Astrocyte (in vitro differentiated cells and primary cell): ENCODE results near the gene CORO2A. TPM values are rescaled to one million over a fixed set of nuclear protein-coding genes. Genes with fewer than 3 reads are reported as not detected.

Experiments used
- DNase-seq: peaks from one replicate; pipeline ENCODE4 v3.0.0-alpha.2; 2010; ENCODE audit warnings: low read depth
- FAIRE-seq: peaks from 2 replicates; lab custom pipeline; 2011; peaks lifted over from hg19 to GRCh38; lab: Jason Lieb, UNC
- H2AFZ ChIP-seq: 2 replicates; pipeline ENCODE4 v1.6.0; 2012; ENCODE audit warnings: low read depth, low read length, inconsistent platforms
- H3K27ac ChIP-seq: 2 replicates; pipeline ENCODE4 v1.5.1; 2011; ENCODE audit warnings: low read depth, low read length, inconsistent platforms
- H3K27me3 ChIP-seq: 2 replicates; pipeline ENCODE4 v1.6.0; 2011; ENCODE audit warnings: low read length, inconsistent platforms; ENCODE audit not compliant: insufficient read depth
- H3K36me3 ChIP-seq: 2 replicates; pipeline ENCODE4 v1.5.1; 2011; ENCODE audit warnings: low read length, inconsistent platforms; ENCODE audit not compliant: insufficient read depth
- H3K4me1 ChIP-seq: 2 replicates; pipeline ENCODE4 v1.5.1; 2011; ENCODE audit warnings: low read length, inconsistent platforms; ENCODE audit not compliant: insufficient read depth
- H3K4me2 ChIP-seq: 2 replicates; pipeline ENCODE4 v1.6.0; 2012; ENCODE audit warnings: low read length, inconsistent platforms
- H3K4me3 ChIP-seq: 2 replicates; pipeline ENCODE4 v1.5.1; 2011; ENCODE audit warnings: low read depth, mild to moderate bottlenecking, low read length, inconsistent platforms; ENCODE audit not compliant: insufficient read depth
- H3K79me2 ChIP-seq: 2 replicates; pipeline ENCODE4 v1.6.0; 2012; ENCODE audit warnings: mild to moderate bottlenecking, low read length, inconsistent platforms; ENCODE audit not compliant: insufficient read depth
- H3K9ac ChIP-seq: 2 replicates; pipeline ENCODE4 v1.6.0; 2012; ENCODE audit warnings: mild to moderate bottlenecking, low read length, inconsistent platforms
- H3K9me3 ChIP-seq: 2 replicates; pipeline ENCODE4 v1.5.1; 2012; ENCODE audit warnings: low read depth, mild to moderate bottlenecking, low read length, inconsistent platforms; ENCODE audit not compliant: insufficient read depth
- H4K20me1 ChIP-seq: 2 replicates; pipeline ENCODE4 v1.6.0; 2012; ENCODE audit warnings: low read length, inconsistent platforms; ENCODE audit not compliant: insufficient read depth
- H3K27ac Mint-ChIP-seq: one replicate; pipeline ENCODE4 v1.8.0; 2021; ENCODE audit warnings: mild to moderate bottlenecking, mixed read lengths; ENCODE audit not compliant: unreplicated experiment
- H3K27me3 Mint-ChIP-seq: one replicate; pipeline ENCODE4 v1.8.0; 2021; ENCODE audit warnings: low read depth, mixed read lengths; ENCODE audit not compliant: unreplicated experiment
- H3K36me3 Mint-ChIP-seq: one replicate; pipeline ENCODE4 v1.8.0; 2021; ENCODE audit warnings: low read depth, mixed read lengths; ENCODE audit not compliant: unreplicated experiment
- H3K4me1 Mint-ChIP-seq: one replicate; pipeline ENCODE4 v1.8.0; 2021; ENCODE audit warnings: low read depth, mixed read lengths; ENCODE audit not compliant: unreplicated experiment
- H3K4me3 Mint-ChIP-seq: one replicate; pipeline ENCODE4 v1.8.0; 2021; ENCODE audit warnings: mild to moderate bottlenecking, moderate library complexity, mixed read lengths; ENCODE audit not compliant: unreplicated experiment
- H3K9me3 Mint-ChIP-seq: one replicate; pipeline ENCODE4 v1.8.0; 2021; ENCODE audit warnings: mild to moderate bottlenecking, mixed read lengths; ENCODE audit not compliant: unreplicated experiment
- EZH2 ChIP-seq: IDR thresholded peaks from 2 replicates; pipeline ENCODE4 v1.6.1; 2012; ENCODE audit warnings: mild to moderate bottlenecking, low read length, inconsistent platforms; ENCODE audit not compliant: insufficient read depth
- total RNA-seq: library from RNA; stranded (reverse); gene quantifications from 2 replicates; pipeline ENCODE4 v1.2.1, GENCODE V29; 2021
- TF ChIP-seq, protein P1 (sequence below): IDR thresholded peaks from 2 replicates; pipeline ENCODE4 v1.5.1; 2011; ENCODE audit warnings: low read depth, mild to moderate bottlenecking, inconsistent platforms, low read length, moderate library complexity; ENCODE audit not compliant: insufficient read depth

Gene CORO2A
- total RNA-seq, 1 donor from 2014 or later: 11.1 TPM

DNA sequence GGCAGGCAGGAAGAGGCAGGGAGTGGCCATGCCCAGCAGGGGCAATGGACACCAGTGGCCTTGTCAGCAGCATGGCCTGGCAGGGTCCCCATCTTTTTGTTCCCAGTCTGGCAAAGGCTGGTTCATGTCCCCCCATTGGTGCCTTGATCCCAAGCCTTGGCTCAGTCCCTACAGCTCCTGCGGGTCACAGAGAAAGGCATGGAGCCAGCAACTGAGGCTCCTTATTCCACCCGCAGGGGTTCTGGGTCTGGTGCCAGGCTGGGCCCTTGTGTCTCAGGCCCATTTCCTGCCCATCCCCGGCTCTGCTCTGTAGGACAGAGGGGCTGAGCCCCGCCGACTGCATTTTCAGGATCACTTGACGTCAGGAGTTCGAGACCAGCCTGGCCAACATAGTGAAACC, 87.4 kb downstream of the CORO2A start:
- no peaks in the 10 kb centered on the region for H3K27me3 ChIP-seq
- H3K79me2 ChIP-seq: no peaks in the 10 kb centered on the region
- H3K4me3 Mint-ChIP-seq: no peak overlapping the region
- H3K36me3 ChIP-seq: no peaks in the 10 kb centered on the region
- peaks cover under 1% of the 10 kb centered on the region for H3K9me3 Mint-ChIP-seq
- no peaks in the 10 kb centered on the region for H3K9me3 ChIP-seq
- H3K27ac ChIP-seq: no peak overlapping the region
- H3K4me2 ChIP-seq: no peak overlapping the region
- H2AFZ ChIP-seq: no peak overlapping the region
- no peaks in the 10 kb centered on the region for H3K27me3 Mint-ChIP-seq
- no peak overlapping the region for H3K4me3 ChIP-seq
- FAIRE-seq (no peak), DNase-seq (no peak)
- H3K27ac Mint-ChIP-seq: no peak overlapping the region
- no peak for TF ChIP-seq EZH2
- TF ChIP-seq, protein P1, sequence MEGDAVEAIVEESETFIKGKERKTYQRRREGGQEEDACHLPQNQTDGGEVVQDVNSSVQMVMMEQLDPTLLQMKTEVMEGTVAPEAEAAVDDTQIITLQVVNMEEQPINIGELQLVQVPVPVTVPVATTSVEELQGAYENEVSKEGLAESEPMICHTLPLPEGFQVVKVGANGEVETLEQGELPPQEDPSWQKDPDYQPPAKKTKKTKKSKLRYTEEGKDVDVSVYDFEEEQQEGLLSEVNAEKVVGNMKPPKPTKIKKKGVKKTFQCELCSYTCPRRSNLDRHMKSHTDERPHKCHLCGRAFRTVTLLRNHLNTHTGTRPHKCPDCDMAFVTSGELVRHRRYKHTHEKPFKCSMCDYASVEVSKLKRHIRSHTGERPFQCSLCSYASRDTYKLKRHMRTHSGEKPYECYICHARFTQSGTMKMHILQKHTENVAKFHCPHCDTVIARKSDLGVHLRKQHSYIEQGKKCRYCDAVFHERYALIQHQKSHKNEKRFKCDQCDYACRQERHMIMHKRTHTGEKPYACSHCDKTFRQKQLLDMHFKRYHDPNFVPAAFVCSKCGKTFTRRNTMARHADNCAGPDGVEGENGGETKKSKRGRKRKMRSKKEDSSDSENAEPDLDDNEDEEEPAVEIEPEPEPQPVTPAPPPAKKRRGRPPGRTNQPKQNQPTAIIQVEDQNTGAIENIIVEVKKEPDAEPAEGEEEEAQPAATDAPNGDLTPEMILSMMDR: no peak
- peaks cover 14% of the 10 kb centered on the region for H3K36me3 Mint-ChIP-seq
- no peak overlapping the region for H3K9ac ChIP-seq
- no peaks in the 10 kb centered on the region for H4K20me1 ChIP-seq
- H3K4me1 Mint-ChIP-seq: peaks cover 3% of the 10 kb centered on the region
- H3K4me1 ChIP-seq: no peaks in the 10 kb centered on the region

GRCh38 chr9:98104445-98104881, 88.0 kb downstream of the CORO2A start:
- FAIRE-seq: no peak
- no peak overlapping the region for H3K9ac ChIP-seq
- DNase-seq: no peak
- H3K4me3 Mint-ChIP-seq: no peak overlapping the region
- H3K36me3 ChIP-seq: no peaks in the 10 kb centered on the region
- TF ChIP-seq, protein P1: no peak
- TF ChIP-seq EZH2: no peak
- no peaks in the 10 kb centered on the region for H3K4me1 ChIP-seq
- H3K27ac ChIP-seq: no peak overlapping the region
- no peaks in the 10 kb centered on the region for H3K27me3 Mint-ChIP-seq
- no peak overlapping the region for H3K4me2 ChIP-seq
- H3K27ac Mint-ChIP-seq: peak overlapping the region; percentile 58
- no peaks in the 10 kb centered on the region for H3K79me2 ChIP-seq
- no peaks in the 10 kb centered on the region for H4K20me1 ChIP-seq
- H3K36me3 Mint-ChIP-seq: peaks cover 11% of the 10 kb centered on the region
- peaks cover 3% of the 10 kb centered on the region for H3K4me1 Mint-ChIP-seq
- no peak overlapping the region for H3K4me3 ChIP-seq
- no peaks in the 10 kb centered on the region for H3K9me3 ChIP-seq
- H3K9me3 Mint-ChIP-seq: no peaks in the 10 kb centered on the region
- H3K27me3 ChIP-seq: no peaks in the 10 kb centered on the region
- H2AFZ ChIP-seq: no peak overlapping the region

GRCh38 chr9:98101868-98102273, 90.6 kb downstream of the CORO2A start:
- peak; percentile 14 for DNase-seq
- Histone ChIP-seq H3K4me1 (no peaks in the 10 kb centered on the region), H2AFZ (no peak overlapping the region), H3K9me3 (no peaks in the 10 kb centered on the region), H3K4me2 (no peak overlapping the region), H3K79me2 (no peaks in the 10 kb centered on the region), H3K9ac (no peak overlapping the region), H3K4me3 (no peak overlapping the region), H3K36me3 (no peaks in the 10 kb centered on the region), H4K20me1 (no peaks in the 10 kb centered on the region), H3K27ac (no peak overlapping the region), H3K27me3 (no peaks in the 10 kb centered on the region)
- Mint-ChIP-seq H3K4me1 (peaks cover 3% of the 10 kb centered on the region), H3K27ac (no peak overlapping the region), H3K27me3 (peaks cover 2% of the 10 kb centered on the region), H3K9me3 (no peaks in the 10 kb centered on the region), H3K36me3 (peaks cover 15% of the 10 kb centered on the region), H3K4me3 (no peak overlapping the region)
- no peak for FAIRE-seq
- TF ChIP-seq, protein P1: no peak
- no peak for TF ChIP-seq EZH2
